ENCODE results near the gene EVA1C.

DNA sequence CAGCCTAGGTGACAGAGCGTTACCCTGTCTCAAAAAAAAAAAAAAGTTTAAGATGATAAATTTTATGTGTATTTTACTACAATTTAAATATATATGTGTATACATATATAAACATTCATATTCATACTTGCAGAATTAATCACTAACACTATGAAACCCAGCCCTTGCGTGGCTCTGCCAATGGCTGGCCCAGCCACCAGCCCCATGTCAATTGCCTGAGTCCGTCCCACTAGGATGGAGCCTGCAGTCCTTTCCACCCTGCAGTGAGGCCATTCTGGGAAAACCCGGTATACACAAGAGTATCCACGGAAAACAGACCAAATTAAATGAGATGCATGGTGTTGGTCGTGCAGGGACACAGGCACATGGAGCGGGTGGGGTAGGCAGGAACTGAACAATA lies 123.1 kb downstream of the EVA1C start:
- TF ChIP-seq YY1 (IDR thresholded peaks at IDR 0.05; ENCODE audit: insufficient read depth, insufficient read length), result no peak
- no peak for TF ChIP-seq SUZ12 (IDR thresholded peaks at IDR 0.05; ENCODE audit: extremely low read depth, insufficient read depth, insufficient read length)
- TF ChIP-seq ZNF274 (IDR thresholded peaks at IDR 0.05; ENCODE audit: low read depth, low read length), result no peak
